ENCODE measurements around the gene HS3ST5.

HS3ST5 gene

DNA sequence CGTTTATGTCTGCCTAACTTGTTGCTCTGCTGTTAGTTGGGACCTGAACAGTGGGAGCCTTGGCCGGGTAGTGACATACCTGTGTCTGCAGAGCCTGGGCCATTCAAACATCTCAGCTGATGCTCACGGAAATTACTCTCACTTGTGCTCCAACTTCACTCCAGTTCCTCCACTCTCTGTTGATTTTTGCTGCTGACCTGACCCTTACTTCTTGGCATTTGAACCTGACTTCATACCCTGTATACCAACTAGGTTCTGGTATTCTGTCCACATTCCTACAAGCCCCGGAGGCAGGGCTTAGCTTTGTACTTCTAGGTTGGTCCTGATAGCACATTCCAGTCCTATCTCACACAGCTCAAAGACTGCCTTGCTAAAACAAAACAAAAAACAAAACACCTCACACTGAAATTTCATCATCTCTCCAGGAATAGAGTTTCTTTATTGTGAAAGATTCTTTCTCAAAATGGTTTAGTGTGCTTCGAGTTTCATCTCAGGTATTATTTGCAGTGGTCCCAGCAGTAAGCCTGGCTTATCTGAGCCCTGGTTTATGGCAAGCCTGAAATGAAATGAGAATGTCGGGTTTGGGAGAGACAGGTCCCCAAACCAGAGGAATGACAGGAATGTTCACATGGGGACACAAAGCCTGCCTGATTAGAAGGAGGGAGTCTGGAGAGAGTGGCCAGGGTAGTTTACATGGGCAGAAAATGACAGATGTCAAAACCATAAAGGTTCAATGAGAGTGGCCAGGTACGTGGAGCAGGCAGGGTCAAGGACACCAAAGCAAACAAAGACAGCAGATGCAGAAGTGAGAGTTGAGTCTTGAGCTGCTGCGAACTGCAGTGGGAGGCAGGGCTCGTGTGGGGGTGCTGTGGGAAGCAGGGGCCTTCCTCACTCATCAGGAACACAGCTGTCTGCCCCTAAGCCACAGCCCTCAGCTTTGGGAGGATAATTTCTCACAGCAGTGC lies 197.7 kb downstream of the HS3ST5 start:
- DNase-seq, result no peak

DNA sequence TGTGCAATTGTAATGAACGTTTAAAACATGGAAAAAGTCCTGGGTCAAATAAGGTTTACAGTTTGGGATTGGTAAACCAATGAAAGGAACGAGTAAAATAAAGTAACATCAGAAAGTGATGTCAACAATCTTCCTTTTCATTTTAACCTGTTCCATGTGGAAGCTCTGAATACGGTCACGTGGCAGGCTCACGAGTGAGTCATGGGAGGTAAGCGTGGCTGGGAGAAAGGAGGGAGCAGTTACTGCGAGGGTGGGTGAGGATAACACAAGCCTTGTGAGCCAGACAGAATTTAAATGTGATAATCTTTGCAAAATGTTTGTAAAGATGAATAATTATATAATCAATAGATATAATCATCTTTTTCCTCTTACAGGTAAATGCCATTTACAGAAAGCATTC lies 200.6 kb downstream of the HS3ST5 start:
- no peak for DNase-seq

DNA sequence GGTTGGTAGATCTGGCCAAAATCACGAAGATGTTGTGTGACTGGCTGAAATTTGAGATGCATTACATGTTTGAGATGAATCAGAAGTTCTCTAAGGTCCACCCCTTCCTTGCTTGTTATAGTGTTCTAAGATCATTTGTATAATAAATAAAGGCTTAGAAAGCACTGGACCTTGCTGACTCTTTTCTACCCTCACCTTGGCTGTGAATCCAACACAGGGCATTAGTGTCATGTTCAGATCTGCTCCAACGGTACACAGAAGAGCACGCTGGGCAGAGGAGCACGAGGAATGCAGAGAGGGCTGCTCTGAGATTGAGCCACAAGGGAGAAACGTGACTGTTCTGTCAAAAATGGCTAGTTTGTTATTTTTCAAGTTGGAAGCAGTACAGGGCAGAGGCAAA lies 202.4 kb downstream of the HS3ST5 start:
- no peak for DNase-seq

DNA sequence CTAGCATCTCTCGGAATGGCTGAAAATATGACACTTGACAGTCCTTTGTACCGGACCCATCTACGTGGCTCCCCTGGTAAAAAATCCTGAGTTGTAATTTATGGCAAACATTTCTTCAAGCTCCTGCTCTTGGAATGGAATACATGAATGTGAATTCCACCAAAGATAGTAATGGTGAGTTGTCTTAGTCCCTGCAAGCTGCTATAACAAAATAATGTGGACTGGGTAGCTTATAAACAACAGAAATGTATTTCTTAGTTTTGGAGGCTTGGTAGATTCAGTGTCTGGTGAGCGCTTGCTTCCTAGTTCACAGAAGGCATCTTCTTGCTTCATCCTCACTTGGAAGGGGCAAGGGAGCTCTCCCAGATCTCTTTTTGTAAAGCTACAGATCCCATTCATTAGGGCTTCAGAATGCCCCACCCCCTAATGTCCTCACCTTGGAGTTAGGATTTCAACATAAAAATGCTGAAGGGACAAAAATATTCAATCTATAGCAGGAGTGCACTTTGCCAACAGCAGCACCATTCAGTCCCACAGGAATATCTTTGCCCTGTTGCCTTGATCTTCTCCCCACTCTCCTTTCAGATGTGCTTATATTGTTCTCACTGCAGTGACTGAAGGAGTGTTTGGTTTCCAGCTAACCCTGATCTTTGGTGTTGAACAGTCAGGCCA lies 204.1 kb downstream of the HS3ST5 start:
- DNase-seq, result no peak

DNA sequence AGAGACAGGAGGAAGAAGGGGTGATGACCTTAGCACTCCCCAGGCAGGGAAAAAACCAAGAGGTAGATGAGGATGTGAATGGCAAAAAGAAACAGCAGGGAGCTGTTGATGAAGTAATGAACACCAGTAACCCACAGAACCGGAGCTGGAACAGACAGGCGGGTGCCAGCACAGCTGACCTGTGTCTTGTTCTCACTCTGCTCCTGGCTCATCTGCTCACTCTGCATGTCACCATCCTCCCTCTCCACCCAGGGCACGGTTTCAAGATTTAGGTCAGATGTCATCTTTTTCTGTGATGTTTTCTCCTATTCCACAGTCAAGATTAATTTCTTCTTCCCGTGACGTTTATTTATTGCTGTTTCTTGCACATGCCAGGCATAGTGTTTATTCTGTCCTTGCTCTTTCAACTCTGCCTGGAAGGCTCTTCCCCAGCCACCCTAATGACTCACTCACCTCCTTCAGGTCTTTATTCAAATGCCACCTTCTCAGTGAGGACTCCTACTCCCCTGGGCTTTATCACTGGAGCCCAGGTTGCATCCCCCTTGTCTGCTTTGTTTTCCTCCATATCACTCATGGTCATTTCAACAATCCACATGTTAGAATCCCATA lies 207.4 kb downstream of the HS3ST5 start:
- no peak for DNase-seq

DNA sequence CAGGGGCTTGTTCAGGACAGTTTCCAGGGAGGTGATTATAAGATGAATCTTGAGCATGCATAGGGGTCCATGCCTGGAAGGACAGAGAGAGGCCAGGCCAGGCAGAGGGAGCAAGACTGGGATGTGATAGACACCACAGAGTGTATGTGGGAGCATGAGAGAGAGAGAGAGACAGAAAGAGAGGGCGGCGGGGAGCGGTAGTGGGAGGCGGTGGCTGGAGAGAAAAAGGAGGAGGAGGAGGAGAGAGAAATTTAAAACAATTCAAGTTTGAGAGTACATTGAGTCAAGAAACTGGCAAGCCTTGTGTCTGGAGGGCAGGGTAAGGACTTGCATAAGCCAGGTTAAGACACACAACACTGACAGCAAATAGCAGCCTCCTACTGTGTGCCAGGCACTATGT lies 209.0 kb downstream of the HS3ST5 start:
- DNase-seq, result no peak

DNA sequence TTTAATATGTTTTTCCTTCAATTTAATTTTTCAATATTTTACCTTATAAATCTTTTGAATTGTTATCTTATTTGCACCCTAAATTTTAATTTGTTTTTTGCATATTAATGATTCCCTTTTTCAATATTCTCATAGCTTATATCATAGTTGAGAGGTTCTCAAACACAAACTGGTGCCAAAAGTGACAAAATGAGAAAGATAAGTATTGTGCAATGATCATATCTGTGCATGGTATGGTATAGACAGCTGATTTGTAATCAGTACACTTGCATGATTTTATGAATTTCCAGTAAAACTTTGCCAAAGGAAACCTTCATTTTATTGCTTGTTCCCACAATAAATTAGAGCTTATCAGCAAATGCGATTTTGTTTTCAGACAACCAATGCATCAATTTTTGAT lies 210.9 kb downstream of the HS3ST5 start:
- no peak for DNase-seq

DNA sequence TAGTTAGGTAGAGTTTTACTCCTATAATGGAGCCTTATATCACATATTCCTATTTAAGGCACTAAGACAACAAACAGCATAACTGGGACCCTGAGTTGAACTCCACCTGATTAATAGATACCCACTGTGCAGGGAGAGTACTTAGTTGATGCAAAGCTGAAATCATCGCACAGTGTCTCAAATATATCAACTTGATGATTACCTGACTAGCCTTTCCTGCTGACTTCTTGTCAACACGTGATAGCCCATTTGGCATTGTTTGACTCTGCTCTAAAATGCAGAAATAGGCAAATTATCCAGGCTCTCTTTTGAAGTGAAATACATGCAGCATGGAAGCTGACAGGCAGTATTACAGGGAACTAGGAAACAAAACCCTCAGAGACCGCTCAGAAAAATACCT lies 217.2 kb downstream of the HS3ST5 start:
- DNase-seq, result no peak

DNA sequence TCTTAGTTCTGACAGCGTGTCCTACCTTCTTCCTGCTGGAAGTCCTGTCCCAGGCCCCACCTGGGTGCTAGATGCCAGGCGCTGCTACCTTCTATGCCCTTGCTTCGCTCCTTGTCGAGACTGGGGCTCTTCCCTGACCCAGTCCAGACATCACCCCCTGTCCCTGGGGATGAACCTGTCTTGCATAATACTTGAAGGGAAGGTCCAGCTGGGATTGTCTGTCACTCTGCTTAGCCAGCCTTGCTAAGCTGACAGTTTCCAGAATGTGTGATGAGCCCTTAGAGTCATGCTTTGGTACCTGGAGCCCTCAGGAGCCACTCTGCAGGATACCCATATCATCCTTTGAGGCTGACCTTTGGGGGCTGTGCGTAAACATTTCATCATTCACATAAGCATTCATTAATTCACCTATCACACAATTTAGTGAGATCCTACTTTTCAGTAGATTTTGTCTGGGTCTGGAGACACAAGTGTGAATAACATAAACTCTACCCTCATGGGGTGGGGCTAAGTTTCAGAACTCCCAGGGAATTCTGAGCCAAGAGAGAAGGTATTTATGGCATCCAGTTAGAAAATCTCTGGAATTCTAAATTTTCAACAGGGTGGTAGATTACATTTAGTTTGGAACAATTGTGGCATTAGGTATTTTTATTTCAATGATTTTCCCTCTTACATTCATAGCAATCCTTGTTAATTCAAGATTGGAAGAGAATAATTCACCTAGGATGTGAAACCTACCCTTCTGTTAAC lies 220.7 kb downstream of the HS3ST5 start:
- DNase-seq, result no peak

DNA sequence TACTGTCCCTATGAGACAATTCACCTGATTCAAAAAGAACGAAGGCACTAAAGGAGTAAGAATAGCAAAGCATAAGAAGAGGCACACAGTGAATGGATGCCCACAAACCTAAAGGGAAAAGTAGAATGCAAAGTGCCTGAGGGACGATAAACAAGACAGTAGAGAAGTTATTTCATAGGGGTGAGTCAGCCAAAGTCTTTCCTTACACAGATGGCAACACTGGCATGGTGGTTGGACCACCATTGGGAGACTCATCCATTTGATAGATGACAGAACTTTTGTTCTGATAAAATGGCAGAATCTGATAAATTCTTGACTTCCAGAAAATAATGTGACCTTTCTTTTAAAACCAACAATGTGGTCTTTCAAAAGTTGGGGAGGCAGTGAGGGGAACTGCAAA lies 223.8 kb downstream of the HS3ST5 start:
- no peak for DNase-seq

DNA sequence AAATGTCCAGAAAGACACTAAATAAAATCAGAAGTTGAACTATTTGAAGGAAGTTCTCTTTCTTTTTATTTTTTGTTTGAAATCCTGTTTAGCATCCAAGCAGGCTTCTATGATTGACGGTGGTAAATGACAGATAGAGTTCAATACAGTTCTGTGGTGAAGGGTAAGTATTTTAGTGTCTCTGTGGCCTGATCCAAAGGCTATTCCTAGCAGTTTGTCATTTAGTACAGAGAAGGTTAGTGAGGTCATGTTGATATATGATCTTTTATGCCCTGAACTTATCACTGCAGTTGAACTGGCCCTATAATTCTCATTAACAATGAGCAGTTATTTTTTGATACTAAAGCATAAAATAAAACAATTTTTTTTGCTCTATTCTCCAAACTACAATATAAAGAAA lies 227.2 kb downstream of the HS3ST5 start:
- DNase-seq, result no peak

DNA sequence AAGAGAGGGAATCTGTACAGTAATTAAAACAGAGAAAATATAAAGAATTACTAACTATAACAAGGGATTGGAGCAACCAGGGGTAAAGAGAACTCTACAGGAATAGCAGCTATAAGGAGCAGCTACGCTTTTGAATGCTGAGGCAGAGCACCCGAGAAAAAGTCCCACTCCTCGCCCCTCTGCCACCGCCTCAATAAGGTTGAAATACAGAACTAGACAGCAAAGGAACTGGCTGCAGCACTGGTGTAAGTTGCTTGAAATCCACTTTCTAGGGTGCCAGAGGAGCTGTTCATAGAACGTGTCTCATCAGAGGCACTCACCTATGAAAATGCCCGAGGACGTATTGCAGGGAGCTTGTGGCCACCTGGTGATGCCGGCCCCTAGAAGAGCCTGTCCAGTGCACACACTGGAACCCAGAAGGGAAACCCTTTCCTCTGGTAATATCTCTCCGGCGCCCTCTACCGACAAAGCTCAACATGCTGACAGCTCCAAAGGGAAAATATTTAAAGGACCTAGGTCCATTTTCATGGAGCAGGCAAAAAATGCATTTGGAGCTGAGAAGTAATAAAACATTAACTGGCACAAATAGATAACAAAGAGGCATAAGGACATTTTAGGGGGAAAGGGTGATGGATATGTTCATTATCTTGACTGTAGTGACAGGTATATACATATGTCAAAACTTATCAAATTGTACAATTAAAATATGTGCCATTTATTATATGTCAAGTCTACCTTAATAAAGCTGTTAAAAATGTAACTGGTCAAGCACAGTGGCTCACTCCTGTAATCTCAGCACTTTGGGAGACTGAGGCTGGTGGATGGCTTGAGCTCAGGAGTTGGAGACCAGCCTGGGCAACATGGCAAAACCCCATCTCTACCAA lies 234.5 kb downstream of the HS3ST5 start:
- DNase-seq, result peak; percentile 59

DNA sequence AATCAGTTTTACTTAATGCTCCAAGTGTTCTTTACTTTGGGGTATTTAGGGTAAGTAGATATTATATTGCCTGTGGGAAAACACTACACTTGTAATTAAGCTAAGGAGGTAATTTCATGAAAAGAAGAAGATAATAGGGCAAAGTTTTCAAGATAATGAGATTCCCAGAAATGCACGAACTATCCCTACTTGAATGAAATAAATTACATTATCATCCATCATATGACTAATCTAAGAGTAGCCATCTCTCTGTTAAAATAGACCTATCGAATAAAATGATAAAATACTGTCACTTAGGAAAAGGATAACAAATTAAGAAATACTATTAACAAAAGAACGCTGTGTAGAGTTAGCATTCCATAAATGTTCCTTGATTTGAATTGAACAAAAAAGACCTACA lies 236.8 kb downstream of the HS3ST5 start:
- DNase-seq, result no peak

DNA sequence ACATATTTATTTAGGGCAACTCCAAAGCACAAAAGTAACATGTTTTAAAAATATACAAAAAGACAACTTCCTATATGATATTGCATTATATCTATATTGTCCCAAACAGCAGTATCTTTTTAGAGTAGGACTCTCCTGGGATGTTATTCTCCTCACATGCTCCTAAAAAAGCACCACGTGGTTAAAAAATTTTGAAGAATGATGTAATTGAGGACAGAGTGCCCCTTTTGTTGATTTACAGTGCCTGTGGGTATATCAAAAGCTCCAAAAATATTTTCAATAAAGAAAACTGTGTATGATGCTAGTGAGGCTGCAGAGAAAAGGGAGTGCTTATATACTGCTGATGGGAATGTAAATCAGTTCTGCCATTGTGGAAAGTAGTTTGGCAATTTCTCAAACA lies 241.6 kb downstream of the HS3ST5 start:
- DNase-seq, result no peak

DNA sequence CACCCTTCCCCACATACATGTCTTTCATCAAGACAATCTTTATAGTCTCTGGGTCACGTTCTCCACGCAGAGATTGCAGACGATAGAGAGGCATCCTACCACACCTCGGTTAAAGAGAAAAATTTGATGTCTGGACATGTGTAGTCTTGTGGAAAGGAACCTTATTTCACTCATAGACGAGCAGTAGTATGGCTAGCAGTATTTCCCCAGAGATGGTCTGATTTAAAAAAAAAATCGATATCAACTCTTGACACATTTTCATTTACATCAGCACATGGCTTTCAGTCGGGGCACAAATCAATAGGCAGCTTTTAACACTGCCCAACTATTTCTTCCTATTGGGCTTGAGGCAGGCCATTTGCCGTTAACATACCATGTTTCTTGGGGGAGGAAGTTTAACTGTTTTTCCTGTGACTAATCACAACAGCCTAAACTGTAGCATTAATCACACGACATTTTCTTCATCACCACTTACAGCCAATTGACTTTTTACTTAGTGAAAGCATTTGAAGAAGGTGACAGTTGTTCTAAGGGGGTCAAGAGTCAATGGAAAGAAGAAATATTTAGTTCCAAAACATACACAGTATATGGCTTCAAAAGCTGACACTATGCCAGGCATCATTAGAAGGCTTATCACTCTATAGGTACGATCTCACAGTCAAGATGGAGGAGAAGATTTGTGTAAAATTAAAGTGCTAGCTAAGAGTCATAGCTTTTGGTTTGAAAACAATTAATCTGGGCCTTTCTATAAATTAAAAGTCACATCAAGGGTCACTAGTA lies 242.4 kb downstream of the HS3ST5 start:
- DNase-seq, result no peak

DNA sequence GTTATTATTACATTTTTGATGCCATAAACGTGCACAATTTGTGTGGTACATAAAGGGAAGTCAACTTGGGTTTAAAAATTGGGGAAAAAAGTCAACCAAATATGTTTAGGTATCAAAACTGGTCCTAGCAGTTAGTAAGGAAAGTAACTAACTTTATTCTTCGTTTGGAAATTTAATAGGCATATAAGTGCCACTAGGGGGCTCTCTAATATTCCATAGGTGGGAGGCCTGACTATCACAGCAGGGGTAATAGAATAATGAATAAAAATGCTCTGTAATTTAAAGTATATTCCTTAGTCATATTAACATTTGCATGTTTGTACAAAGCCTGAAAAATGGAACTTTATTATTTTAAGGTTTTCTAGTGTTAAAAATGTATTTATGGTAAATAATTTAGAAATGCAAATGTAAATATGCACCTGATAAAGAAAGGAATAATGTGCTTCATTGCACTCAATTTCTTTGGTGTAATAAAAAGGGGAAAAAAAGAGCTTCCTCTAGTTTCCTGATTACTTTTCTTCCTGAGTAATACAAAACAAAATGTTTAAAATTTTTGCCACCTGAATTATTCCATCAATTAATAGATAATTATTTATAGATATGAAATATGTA lies 246.2 kb downstream of the HS3ST5 start:
- DNase-seq, result peak; percentile 3

DNA sequence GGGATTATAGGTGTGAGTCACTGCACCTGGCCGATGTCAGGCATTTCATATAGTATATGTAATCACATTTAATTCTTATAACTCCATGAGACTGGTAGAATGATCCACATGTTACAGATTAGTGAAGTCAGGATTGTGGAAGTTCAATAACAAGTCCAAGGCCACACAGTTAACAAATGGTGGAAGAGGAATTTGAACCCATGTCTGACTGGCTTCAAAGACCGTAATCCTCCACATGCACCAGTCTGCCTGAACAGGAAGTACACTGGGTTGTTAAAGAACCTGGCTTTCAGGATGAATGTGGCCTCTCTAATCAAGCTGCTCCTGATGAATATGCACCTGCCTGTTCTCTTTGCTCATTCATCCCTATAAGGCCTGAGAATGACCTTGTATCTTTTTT lies 249.9 kb downstream of the HS3ST5 start:
- no peak for DNase-seq

DNA sequence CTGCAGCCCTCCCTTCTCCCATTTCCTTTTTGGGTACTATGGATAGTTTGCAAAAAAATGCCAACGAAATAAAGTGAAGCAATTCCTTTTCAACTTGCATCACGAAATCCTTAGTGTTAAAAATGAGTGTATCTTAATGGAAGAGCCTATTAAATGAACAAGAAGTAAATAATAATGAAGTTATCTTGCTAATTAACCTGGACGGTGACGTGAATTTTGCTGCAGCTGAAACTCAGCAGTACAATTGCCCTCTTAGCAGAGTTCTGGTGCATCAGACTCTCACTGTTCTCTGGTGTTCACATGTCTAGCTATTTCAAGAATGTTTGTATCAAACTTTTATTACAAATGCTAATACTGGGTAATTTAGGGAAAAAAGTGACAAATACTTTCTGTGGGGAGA lies 252.2 kb downstream of the HS3ST5 start:
- no peak for DNase-seq

DNA sequence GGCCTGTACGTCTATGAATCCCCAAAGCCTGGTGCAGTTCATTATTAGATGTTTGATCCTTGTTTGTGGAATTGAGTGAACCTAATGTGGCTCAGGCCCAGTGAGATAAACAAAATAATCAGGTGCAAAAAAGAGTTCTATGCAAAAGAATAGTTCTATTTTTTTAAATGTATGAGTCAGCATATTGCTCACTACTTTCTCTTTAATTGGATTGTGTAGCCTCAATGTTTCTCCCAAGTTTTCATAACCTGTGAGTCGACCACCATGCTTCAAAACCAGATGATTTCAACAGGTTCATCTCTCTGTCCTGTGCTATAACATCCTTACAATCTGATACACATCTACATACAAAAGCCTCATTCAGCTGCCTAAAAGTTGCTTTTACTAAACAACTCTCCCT lies 255.3 kb downstream of the HS3ST5 start:
- no peak for DNase-seq

DNA sequence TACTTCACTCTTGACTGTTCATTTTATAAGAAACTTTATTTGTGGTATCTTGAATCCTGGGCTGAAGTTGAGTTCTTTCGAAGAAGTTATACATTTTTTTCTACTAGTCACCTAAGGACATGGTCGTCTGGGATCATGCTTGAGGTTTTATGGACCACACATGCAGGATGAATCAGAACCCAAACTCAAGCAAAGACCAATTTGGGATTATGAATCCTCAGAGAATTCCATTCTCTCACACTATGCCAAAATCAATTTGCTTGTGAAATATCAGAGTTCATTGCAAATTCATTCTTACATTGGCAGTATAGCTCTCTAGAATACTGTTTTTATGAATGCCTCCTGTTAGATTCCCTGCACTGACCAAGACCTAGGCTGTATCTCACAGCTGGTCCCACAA lies 257.6 kb downstream of the HS3ST5 start:
- no peak for DNase-seq

DNA sequence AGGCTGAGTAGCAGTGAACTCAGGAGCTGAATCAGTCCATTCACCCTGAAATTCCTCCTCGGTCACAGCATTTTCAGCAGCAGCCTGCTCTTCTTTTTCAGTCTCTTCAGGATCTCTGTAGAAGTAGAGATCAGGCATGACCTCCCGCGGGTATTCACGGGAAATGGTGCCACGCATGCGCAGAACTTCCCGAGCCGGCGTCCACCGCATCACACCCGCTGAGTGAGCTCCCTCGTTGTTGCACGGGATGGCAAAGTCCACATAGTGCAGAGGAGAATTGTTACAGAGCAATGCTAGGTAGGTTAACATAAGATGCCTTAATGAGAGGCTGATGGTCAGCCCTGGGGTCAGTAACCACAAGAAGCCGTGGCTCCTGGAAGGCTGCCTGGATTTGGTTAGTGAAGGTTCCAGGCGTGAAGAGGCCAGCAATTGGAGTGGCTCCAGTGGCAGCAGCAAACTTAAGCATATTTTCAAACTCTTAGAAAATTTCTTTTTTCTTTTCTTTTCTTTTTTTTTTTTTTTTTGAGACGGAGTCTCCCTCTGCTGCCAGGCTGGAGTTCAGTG lies 258.4 kb downstream of the HS3ST5 start:
- DNase-seq, result no peak
